ENCODE measurements around the gene NSD2. TPM values are rescaled to one million over a fixed set of nuclear protein-coding genes. Genes with fewer than 3 reads are reported as not detected.

The NSD2 gene
- total RNA-seq, 1 experiment from 2014 or later: 109 TPM

GRCh38 chr4:1864076-1865008, 6.9 kb upstream of the NSD2 start:
- no TSS peak for BruUV-seq (replicated peaks)
- no peak for DNase-seq (ENCODE audit: unreplicated experiment)
- H3K27ac Mint-ChIP-seq (ENCODE audit: low read depth, unreplicated experiment): no peak overlapping the region

DNA sequence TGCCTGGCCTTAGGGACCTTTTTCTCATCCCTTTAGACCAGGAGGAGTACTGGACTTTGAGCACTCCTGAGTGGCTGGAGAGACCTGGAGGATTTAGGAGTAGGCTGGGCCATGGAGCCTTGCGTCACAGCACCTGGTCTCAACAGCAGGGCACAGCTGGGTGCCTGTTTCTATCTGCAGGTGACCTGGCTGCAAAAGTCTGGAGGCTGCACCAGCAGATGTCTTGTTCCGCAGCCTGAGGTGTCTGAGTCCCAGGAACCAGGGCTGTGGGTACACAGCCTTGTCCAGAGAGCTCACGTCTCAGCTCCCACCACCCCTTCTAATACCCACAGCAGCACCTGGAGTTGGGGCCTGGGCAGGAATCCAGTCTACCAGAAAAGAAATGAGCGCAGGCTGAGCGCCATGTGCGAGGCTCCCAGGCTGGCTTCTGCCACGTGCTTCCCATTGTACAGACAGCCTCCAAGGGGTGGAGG, 5.0 kb upstream of the NSD2 start:
- no peaks in the 10 kb centered on the region for H3K9me3 Mint-ChIP-seq (ENCODE audit: unreplicated experiment)
- CTCF ChIA-PET: interaction anchor here (0.6 kb wide), 1 partner anchor 173 kb away, joined by 3 read pairs; no protein-coding TSS in a partner anchor
- H3K27ac Mint-ChIP-seq (ENCODE audit: low read depth, unreplicated experiment): no peak overlapping the region
- H3K27me3 Mint-ChIP-seq (ENCODE audit: insufficient read depth, unreplicated experiment): no peaks in the 10 kb centered on the region
- POLR2A ChIA-PET: interaction anchor here (0.7 to 1.5 kb wide), 2 partner anchors 10 to 41 kb away, joined by 3 to 5 read pairs; partner anchors contain the start of gene LETM1
- intact Hi-C loops (cut with micrococcal nuclease): no loop called here
- H3K4me1 Mint-ChIP-seq (ENCODE audit: insufficient read depth, unreplicated experiment): peaks cover 6% of the 10 kb centered on the region
- no peak overlapping the region for H3K4me3 Mint-ChIP-seq (ENCODE audit: unreplicated experiment)
- DNase-seq (ENCODE audit: unreplicated experiment): no peak
- no peak for TF ChIP-seq CTCF (IDR thresholded peaks at IDR 0.05; ENCODE audit: unreplicated experiment)
- peaks cover 5% of the 10 kb centered on the region for H3K36me3 Mint-ChIP-seq (ENCODE audit: insufficient read depth, unreplicated experiment)
- BruUV-seq (replicated peaks): no TSS peak

More at GRCh38 chr4:1864076-1865008, 6.9 kb upstream of the NSD2 start:
- Mint-ChIP-seq H3K4me1 (ENCODE audit: insufficient read depth, unreplicated experiment) (no peaks in the 10 kb centered on the region), H3K9me3 (ENCODE audit: unreplicated experiment) (no peaks in the 10 kb centered on the region), H3K27me3 (ENCODE audit: insufficient read depth, unreplicated experiment) (no peaks in the 10 kb centered on the region), H3K36me3 (ENCODE audit: insufficient read depth, unreplicated experiment) (peaks cover 5% of the 10 kb centered on the region), H3K4me3 (ENCODE audit: unreplicated experiment) (no peak overlapping the region)
- TF ChIP-seq CTCF (IDR thresholded peaks at IDR 0.05; ENCODE audit: unreplicated experiment): no peak
- intact Hi-C loops (cut with micrococcal nuclease): no loop called here
- POLR2A ChIA-PET: no interaction called here
- CTCF ChIA-PET: interaction anchor here (0.7 to 1.3 kb wide), 3 partner anchors 35 to 64 kb away, joined by 3 to 5 read pairs (median 3); no protein-coding TSS in a partner anchor

DNA sequence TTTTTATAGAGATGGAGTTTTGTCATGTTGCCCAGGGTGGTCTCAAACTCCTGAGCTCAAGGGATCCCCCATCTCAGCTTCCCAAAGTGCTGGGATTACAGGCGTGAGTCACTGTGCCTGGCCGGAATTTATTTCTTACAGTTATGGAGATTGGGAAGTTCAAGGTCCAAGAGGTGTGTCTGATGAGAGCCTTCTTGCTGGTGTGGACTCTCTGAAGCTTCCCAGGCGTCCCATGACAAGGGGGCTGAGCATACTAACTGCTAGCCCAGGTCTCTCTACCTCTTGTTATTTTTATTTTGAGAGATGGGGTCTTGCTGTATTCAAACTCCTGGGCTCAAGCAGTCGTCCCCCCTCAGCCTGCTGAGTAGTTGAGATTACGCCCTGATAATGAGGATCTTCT, 2.9 kb upstream of the NSD2 start:
- Mint-ChIP-seq H3K27ac (ENCODE audit: low read depth, unreplicated experiment) (no peak overlapping the region), H3K9me3 (ENCODE audit: unreplicated experiment) (no peaks in the 10 kb centered on the region), H3K4me1 (ENCODE audit: insufficient read depth, unreplicated experiment) (peaks cover 11% of the 10 kb centered on the region), H3K36me3 (ENCODE audit: insufficient read depth, unreplicated experiment) (peaks cover 2% of the 10 kb centered on the region), H3K4me3 (ENCODE audit: unreplicated experiment) (no peak overlapping the region), H3K27me3 (ENCODE audit: insufficient read depth, unreplicated experiment) (no peaks in the 10 kb centered on the region)
- intact Hi-C loops (cut with micrococcal nuclease): no loop called here
- CTCF ChIA-PET: interaction anchor here (0.6 to 1.5 kb wide), 3 partner anchors 31 to 875 kb away, joined by 3 to 6 read pairs (median 4); partner anchors contain the start of gene SLC26A1
- no TSS peak for BruUV-seq (replicated peaks)
- DNase-seq (ENCODE audit: unreplicated experiment): no peak
- no peak for TF ChIP-seq CTCF (IDR thresholded peaks at IDR 0.05; ENCODE audit: unreplicated experiment)
- POLR2A ChIA-PET: interaction anchor here (1.4 kb wide), 1 partner anchor 12 kb away, joined by 4 read pairs; the partner anchor contains the start of gene LETM1

DNA sequence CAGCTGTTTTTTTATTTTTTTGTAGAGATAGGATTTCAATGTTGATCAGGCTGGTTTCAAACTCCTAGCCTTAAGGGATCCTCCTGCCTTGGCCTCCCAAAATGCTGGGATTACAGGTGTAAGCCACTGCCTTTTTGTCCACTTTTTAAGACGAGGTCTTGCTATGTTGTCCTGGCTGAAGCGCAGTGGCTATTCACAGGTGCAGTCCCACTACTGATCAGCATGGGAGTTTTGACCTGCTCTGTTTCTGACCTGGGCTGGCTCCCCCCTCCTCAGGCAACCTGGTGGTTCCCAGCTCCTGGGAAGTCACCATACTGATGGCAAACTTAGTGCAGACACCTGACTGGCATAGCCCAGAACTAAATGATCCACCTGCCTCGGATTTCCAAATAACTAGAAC, 2.3 kb upstream of the NSD2 start:
- Mint-ChIP-seq H3K36me3 (ENCODE audit: insufficient read depth, unreplicated experiment) (no peaks in the 10 kb centered on the region), H3K27ac (ENCODE audit: low read depth, unreplicated experiment) (no peak overlapping the region), H3K4me3 (ENCODE audit: unreplicated experiment) (no peak overlapping the region), H3K9me3 (ENCODE audit: unreplicated experiment) (no peaks in the 10 kb centered on the region), H3K27me3 (ENCODE audit: insufficient read depth, unreplicated experiment) (no peaks in the 10 kb centered on the region), H3K4me1 (ENCODE audit: insufficient read depth, unreplicated experiment) (peaks cover 13% of the 10 kb centered on the region)
- intact Hi-C loops (cut with micrococcal nuclease): no loop called here
- BruUV-seq (replicated peaks): no TSS peak
- TF ChIP-seq CTCF (IDR thresholded peaks at IDR 0.05; ENCODE audit: unreplicated experiment): no peak
- ChIA-PET CTCF (interaction anchor here (0.7 to 1.5 kb wide), 2 partner anchors 30 to 348 kb away, joined by 4 to 6 read pairs; no protein-coding TSS in a partner anchor), POLR2A (interaction anchor here (0.6 to 1.4 kb wide), 2 partner anchors 9 to 13 kb away, joined by 3 to 4 read pairs; partner anchors contain the start of gene LETM1)
- no peak for DNase-seq (ENCODE audit: unreplicated experiment)
